Colonic mucosa (tissue), 4 donors: Measurements from ENCODE around the gene CTSG. TPM values are rescaled to one million over a fixed set of nuclear protein-coding genes. Genes with fewer than 3 reads are reported as not detected.
"Not testable (repeated sequence)": the region's sequence is repeated elsewhere in the genome, so short reads cannot be mapped to it uniquely, and the experiment has no call there.

Source experiments
- DNase-seq: peaks from one replicate; pipeline ENCODE4 v3.0.0-alpha.2; 2020
- H3K27ac ChIP-seq: fragments of 200-600 bp; one replicate; pipeline ENCODE4 v1.8.0; 2021
- H3K27me3 ChIP-seq: fragments of 200-600 bp; one replicate; pipeline ENCODE4 v1.8.0; 2021
- H3K36me3 ChIP-seq: fragments of 200-600 bp; one replicate; pipeline ENCODE4 v1.8.0; 2021
- H3K4me1 ChIP-seq: fragments of 200-600 bp; one replicate; pipeline ENCODE4 v1.8.0; 2021; ENCODE audit warnings: mild to moderate bottlenecking
- H3K4me3 ChIP-seq: fragments of 200-600 bp; one replicate; pipeline ENCODE4 v1.8.0; 2021
- H3K9ac ChIP-seq, 2 donors: one replicate each; pipeline ENCODE4 v1.7.0; 2013; ENCODE audit warnings: control low read depth in 2 of 2, low read depth in 2 of 2, low read length in 2 of 2
- H3K9me3 ChIP-seq: fragments of 200-600 bp; one replicate; pipeline ENCODE4 v1.8.0; 2021
- intact Hi-C: fragments of 100-400 bp; cut with DNase I; formaldehyde crosslinking; loops from one replicate; pipeline ENCODE4 v1.14.1; 2022
- total RNA-seq, 2 donors: library from RNA; stranded (reverse); fragmentation: NEBNext Ultra II Directional in 1 of 2; extraction: Animal tissue kit (Norgen Biotek cat#: 25700) in 1 of 2; gene quantifications; one replicate each; pipeline ENCODE4 v1.2.1, GENCODE V29; 2021
- TF ChIP-seq, protein P1 (sequence below): fragments of 200-600 bp; IDR thresholded peaks from one replicate; pipeline ENCODE4 v1.8.0; 2022; ENCODE audit warnings: antibody characterized with exemption, mild to moderate bottlenecking
- donor health status: healthy.
- donor health status: DM: no; HTN: no; CAD: no.
- donor health status: DM: no; HTN: no; CAD: no.

CTSG gene
- total RNA-seq, 2 donors from 2014 or later, result 3.2 to 5.4 TPM

DNA sequence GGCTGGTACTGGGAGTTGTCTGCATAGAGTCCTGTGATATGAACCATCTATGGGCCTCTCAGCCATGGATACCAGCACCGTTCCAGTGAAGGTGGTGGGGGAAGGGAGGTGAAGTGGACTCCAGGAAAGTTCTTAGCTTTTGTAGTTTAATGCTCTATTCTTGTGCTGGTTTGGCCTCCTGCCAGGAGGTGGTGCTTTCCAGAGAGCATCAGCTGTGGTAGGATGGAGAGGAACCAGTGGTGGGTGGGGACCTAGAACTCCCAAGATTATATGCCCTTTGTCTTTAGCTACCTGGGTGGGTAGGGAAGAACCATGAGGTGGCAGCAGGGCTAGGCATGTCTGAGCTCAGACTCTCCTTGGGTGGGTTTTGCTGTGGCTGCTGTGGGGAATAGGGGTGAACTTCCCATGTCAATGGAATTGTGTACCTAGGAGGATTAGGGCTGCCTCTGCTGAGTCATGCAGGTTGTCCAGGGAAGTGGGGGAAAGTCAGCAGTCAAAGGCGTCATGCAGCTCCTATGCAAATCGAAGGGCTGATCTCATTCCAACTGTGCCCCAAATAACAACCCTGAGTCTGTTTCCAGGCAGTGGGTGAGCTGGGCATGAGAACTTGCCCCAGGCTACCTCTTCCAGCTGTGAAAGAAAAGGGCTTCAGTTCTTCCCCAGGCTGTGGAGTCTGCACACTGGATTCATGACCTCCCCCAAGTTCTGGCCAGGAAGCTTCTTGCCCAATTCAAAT, 19.2 kb upstream of the CTSG start:
- Histone ChIP-seq H3K27me3 (no peaks in the 10 kb centered on the region), H3K4me1 (no peaks in the 10 kb centered on the region), H3K9me3 (no peaks in the 10 kb centered on the region), H3K36me3 (no peaks in the 10 kb centered on the region), H3K4me3 (no peak overlapping the region), H3K9ac (no peak overlapping the region), H3K27ac (no peak overlapping the region)
- intact Hi-C loops, result no loop called here
- TF ChIP-seq, protein P1, sequence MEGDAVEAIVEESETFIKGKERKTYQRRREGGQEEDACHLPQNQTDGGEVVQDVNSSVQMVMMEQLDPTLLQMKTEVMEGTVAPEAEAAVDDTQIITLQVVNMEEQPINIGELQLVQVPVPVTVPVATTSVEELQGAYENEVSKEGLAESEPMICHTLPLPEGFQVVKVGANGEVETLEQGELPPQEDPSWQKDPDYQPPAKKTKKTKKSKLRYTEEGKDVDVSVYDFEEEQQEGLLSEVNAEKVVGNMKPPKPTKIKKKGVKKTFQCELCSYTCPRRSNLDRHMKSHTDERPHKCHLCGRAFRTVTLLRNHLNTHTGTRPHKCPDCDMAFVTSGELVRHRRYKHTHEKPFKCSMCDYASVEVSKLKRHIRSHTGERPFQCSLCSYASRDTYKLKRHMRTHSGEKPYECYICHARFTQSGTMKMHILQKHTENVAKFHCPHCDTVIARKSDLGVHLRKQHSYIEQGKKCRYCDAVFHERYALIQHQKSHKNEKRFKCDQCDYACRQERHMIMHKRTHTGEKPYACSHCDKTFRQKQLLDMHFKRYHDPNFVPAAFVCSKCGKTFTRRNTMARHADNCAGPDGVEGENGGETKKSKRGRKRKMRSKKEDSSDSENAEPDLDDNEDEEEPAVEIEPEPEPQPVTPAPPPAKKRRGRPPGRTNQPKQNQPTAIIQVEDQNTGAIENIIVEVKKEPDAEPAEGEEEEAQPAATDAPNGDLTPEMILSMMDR, result no peak
- DNase-seq, result no peak

DNA sequence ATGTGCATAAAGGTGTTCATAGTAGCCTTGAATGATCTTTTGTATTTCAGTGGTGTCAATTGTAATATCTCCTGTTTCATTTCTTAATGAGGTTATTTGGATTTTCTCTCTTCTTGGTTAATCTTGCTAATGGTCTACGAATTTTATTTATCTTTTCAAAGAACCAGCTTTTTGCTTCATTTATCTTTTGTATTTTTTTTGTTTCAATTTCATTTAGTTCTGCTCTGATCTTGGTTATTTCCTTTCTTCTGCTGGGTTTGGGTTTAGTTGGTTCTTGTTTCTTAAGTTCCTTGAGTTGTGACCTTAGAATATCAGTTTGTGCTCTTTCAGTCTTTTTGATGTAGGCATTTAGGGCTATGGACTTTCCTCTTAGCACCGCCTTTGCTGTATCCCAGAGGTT, 15.0 kb upstream of the CTSG start:
- H3K36me3 ChIP-seq, H3K27ac ChIP-seq, H3K4me1 ChIP-seq, H3K27me3 ChIP-seq, DNase-seq, H3K4me3 ChIP-seq, H3K9me3 ChIP-seq, H3K9ac ChIP-seq, intact Hi-C loops: not testable (repeated sequence)

DNA sequence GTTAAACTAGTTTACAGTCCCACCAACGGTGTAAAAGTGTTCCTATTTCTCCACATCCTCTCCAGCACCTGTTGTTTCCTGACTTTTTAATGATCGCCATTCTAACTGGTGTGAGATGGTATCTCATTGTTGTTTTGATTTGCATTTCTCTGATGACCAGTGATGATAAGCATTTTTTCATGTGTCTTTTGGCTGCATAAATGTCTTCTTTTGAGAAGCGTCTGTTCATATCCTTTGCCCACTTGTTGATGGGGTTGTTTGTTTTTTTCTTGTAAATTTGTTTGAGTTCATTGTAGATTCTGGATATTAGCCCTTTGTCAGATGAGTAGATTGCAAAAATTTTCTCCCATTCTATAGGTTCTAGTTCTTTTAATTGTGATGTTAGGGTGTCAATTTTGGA, 8.4 kb upstream of the CTSG start:
- H3K27me3 ChIP-seq, H3K4me3 ChIP-seq, H3K36me3 ChIP-seq, DNase-seq, H3K27ac ChIP-seq, H3K9me3 ChIP-seq, H3K9ac ChIP-seq, intact Hi-C loops, H3K4me1 ChIP-seq: not testable (repeated sequence)

DNA sequence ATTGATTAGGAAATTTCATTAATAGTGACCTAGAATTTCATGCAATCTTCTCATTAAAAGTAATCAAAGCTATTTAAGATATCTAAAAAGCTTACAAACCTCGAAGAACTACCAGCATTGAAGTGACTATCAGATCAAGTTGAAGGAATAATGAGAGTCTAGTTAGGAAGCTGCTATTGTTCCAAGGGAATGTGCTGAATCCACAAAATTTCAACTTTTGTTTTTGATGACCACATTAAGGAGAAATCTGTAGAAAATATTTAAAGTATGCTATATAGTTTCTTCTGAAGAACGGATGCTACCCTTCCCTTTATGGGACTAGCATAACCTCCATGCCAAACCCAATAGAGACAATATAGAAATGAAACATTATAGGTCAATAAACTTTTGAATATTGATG, 2.5 kb upstream of the CTSG start:
- no peak overlapping the region for H3K9ac ChIP-seq
- TF ChIP-seq, protein P1, result no peak
- H3K9me3 ChIP-seq, result no peaks in the 10 kb centered on the region
- no peak overlapping the region for H3K27ac ChIP-seq
- H3K27me3 ChIP-seq, result no peaks in the 10 kb centered on the region
- intact Hi-C loops, result no loop called here
- no peaks in the 10 kb centered on the region for H3K36me3 ChIP-seq
- H3K4me3 ChIP-seq, result no peak overlapping the region
- no peaks in the 10 kb centered on the region for H3K4me1 ChIP-seq
- no peak for DNase-seq

DNA sequence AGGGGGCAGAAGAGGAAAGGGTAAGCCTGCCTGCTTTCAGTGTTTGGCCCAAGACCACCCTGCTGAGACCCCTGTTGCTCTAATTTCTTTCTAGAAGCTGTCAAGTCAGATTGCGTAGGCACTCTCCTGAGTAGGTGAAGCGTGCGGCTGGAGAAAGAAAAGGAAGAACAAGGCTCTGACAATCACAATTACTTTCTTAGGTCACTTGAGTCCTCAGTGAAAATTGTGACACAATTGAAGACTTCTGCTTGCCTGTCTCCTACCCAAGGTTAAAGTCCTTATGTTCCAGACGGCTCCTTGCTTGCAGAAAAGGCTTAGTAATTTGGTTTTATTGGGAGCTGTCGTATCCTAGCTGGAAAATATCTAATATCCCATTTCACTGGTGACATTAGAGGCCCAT, 721 bp upstream of the CTSG start:
- no peak overlapping the region for H3K4me3 ChIP-seq
- no peaks in the 10 kb centered on the region for H3K27me3 ChIP-seq
- H3K9ac ChIP-seq, result no peak overlapping the region
- intact Hi-C loops, result no loop called here
- no peaks in the 10 kb centered on the region for H3K9me3 ChIP-seq
- H3K36me3 ChIP-seq, result no peaks in the 10 kb centered on the region
- no peak overlapping the region for H3K27ac ChIP-seq
- TF ChIP-seq, protein P1, result no peak
- no peak for DNase-seq
- H3K4me1 ChIP-seq, result no peaks in the 10 kb centered on the region

DNA sequence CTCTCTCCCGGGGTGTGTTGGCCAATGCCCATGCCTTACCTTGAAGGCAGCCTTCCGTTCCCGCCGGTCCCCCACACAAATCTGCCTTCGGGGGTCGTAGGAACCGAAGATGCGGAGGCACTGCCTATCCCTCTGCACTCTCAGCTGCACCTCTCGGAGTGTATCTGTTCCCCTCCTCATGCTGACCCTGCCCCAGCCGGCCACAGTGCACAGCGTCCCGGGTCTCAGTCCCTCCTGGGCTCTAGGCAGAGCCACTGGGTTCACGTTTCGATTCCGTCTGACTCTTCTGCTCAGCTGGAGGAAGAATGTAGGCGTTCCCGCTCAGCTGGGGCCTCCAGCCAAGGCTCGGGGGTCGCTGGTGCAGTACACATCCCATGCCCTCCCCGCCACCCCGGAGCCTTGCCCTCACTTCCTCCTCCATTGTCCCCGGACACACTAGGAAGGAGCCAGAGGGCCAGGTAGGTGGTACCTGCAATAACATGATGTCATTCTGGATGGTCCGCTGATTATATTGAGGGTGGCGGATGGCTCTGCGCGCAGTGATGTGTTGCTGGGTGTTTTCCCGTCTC, 1.8 kb downstream of the CTSG start:
- no peak overlapping the region for H3K9ac ChIP-seq
- H3K4me1 ChIP-seq, result no peaks in the 10 kb centered on the region
- no peaks in the 10 kb centered on the region for H3K36me3 ChIP-seq
- H3K27me3 ChIP-seq, result no peaks in the 10 kb centered on the region
- H3K9me3 ChIP-seq, result no peaks in the 10 kb centered on the region
- no peak overlapping the region for H3K4me3 ChIP-seq
- DNase-seq, result no peak
- TF ChIP-seq, protein P1, result no peak
- H3K27ac ChIP-seq, result no peak overlapping the region
- intact Hi-C loops, result no loop called here
